GM23338 (cell line): ENCODE measurements around the gene SLC35A4.

Experiments
- EZH2 ChIP-seq: fragments of 200-600 bp; sonication (generic); IDR thresholded peaks from one replicate; pipeline ENCODE4 v1.8.0; 2017; ENCODE audit warnings: antibody characterized with exemption, mild to moderate bottlenecking, low read depth; ENCODE audit not compliant: unreplicated experiment
- POLR2AphosphoS5 ChIP-seq: IDR thresholded peaks from 2 replicates; pipeline ENCODE4 v1.6.1; 2016; ENCODE audit warnings: antibody characterized with exemption, low read depth
- STAT1 ChIP-seq: IDR thresholded peaks from one replicate; pipeline ENCODE4 v1.6.1; 2016; ENCODE audit warnings: antibody characterized with exemption; ENCODE audit not compliant: unreplicated experiment
- ZNF114 ChIP-seq: fragments of 250-450 bp; sonication (Bioruptor Pico); IDR thresholded peaks from 2 replicates; pipeline ENCODE4 v1.5.0; 2020; ENCODE audit warnings: mild to moderate bottlenecking, moderate library complexity
- TF ChIP-seq, protein P1 (sequence below), 2 experiments: fragments of 200-600 bp in 1 of 2; sonication (generic) in 1 of 2; conservative IDR thresholded peaks; 2 replicates each; pipeline versions ENCODE4 v1.5.1 to v1.6.1; 2016 to 2017; ENCODE audit warnings: antibody characterized with exemption in 2 of 2, low read depth in 2 of 2, mild to moderate bottlenecking in 2 of 2, moderate library complexity in 1 of 2

DNA sequence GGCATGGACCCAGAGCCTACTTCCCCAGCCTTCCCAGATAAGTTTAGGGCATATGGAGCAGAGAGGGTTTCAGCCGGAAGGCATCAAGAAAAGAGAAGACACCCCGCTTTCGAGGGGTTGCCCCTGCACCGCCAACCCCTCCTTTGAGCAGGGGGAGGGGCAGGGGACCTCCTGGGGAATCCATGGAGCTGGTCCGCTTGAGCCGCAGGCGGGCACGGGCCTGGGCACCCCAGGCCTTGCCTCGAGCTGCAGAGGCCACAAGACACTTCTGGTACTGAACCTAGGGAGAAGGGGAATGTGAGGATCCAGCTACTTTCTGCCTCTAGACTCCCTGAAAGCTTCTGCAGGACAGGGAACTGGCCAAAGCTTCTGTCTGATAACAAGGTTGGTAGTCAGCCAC lies 6.1 kb upstream of the SLC35A4 start:
- TF ChIP-seq, protein P1, sequence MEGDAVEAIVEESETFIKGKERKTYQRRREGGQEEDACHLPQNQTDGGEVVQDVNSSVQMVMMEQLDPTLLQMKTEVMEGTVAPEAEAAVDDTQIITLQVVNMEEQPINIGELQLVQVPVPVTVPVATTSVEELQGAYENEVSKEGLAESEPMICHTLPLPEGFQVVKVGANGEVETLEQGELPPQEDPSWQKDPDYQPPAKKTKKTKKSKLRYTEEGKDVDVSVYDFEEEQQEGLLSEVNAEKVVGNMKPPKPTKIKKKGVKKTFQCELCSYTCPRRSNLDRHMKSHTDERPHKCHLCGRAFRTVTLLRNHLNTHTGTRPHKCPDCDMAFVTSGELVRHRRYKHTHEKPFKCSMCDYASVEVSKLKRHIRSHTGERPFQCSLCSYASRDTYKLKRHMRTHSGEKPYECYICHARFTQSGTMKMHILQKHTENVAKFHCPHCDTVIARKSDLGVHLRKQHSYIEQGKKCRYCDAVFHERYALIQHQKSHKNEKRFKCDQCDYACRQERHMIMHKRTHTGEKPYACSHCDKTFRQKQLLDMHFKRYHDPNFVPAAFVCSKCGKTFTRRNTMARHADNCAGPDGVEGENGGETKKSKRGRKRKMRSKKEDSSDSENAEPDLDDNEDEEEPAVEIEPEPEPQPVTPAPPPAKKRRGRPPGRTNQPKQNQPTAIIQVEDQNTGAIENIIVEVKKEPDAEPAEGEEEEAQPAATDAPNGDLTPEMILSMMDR (conservative IDR thresholded peaks at IDR 0.05; ENCODE audit: low read depth in 2 of 2): no peak
- TF ChIP-seq POLR2AphosphoS5 (no peak), STAT1 (no peak), EZH2 (no peak), ZNF114 (CRISPR knock-in tag) (no peak)
